Muscle layer of duodenum (tissue), 2 donors: Measurements from ENCODE around the gene TASP1.
A peak's percentile ranks its signal among the peaks of the same experiment; 100 is the strongest.

Experiments
- H3K27ac ChIP-seq: one replicate; pipeline ENCODE4 v1.7.0; 2013; ENCODE audit warnings: mild to moderate bottlenecking, low read length
- H3K27me3 ChIP-seq: one replicate; pipeline ENCODE4 v1.7.0; 2013; ENCODE audit warnings: low read depth, mild to moderate bottlenecking, control low read depth, low read length
- H3K36me3 ChIP-seq, 2 donors: one replicate each; pipeline ENCODE4 v1.7.0; 2013; ENCODE audit warnings: low read length in 2 of 2, control low read depth in 1 of 2, mild to moderate bottlenecking in 1 of 2; ENCODE audit not compliant: insufficient read depth in 2 of 2, control insufficient read depth in 1 of 2
- H3K4me1 ChIP-seq, 2 donors: one replicate each; pipeline ENCODE4 v1.7.0; 2013; ENCODE audit warnings: low read length in 2 of 2, mild to moderate bottlenecking in 2 of 2, control low read depth in 1 of 2, moderate library complexity in 1 of 2; ENCODE audit not compliant: insufficient read depth in 2 of 2, control insufficient read depth in 1 of 2
- H3K4me3 ChIP-seq, 2 donors: one replicate each; pipeline ENCODE4 v1.7.0; 2013; ENCODE audit warnings: low read length in 2 of 2, low read depth in 1 of 2, mild to moderate bottlenecking in 1 of 2
- H3K9me3 ChIP-seq, 2 donors: one replicate each; pipeline ENCODE4 v1.7.0; 2013; ENCODE audit warnings: low read length in 2 of 2, control low read depth in 1 of 2, mild to moderate bottlenecking in 1 of 2; ENCODE audit not compliant: control insufficient read depth in 1 of 2
- donor health status: healthy.

The TASP1 gene

DNA sequence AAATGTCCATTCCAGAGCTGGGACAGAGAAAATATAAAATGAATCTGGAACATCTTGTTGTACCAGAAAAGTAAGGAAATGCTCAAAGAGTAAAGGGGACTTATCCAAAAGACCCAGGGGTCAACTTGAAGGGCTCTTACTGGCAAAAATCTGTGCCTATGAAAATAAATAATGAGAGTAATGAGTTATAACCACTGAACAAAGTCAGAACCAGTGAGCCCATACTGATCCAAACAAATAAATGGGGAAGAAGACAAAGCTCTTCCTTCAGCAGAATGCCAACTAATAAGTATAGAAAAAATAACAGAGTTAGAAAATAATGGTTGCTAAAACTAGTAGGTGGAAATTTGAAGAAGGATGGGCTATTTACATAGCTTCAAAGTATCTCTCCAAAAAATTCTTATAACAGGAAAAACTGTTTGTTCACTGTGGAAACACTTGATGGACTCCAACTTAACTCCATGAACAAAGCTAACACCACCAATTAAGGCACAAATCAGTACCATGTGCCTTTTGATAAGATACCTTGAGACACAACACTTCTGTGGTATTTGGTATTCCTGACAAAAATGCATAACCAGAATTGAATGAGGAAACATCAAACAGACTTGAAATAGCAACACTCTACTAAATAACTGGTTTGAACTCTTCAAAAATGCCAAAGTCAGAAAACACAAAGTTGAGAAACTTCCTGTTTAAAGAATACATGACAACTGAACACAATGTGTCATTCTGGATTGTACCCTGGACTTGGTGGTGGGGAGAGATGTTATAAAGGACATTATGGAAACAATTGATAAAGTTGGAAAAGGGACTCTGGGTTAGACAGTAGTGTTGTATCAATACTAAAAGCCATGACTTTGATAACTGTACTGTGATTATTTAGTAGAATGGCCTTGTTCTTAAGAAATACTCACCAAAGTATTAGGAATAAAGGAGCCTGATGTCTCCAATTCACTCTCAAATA, 220.2 kb downstream of the TASP1 start:
- H3K27me3 ChIP-seq = no peaks in the 10 kb centered on the region
- no peaks in the 10 kb centered on the region for H3K4me1 ChIP-seq
- H3K36me3 ChIP-seq = peaks cover 0 to 4% of the 10 kb centered on the region in 2 donors
- no peaks in the 10 kb centered on the region for H3K9me3 ChIP-seq
- no peak overlapping the region for H3K4me3 ChIP-seq
- no peak overlapping the region for H3K27ac ChIP-seq

- Histone ChIP-seq H3K4me3 (no peak overlapping the region), H3K27me3 (no peaks in the 10 kb centered on the region), H3K36me3 (peaks cover 0 to 4% of the 10 kb centered on the region in 2 donors), H3K9me3 (no peaks in the 10 kb centered on the region), H3K27ac (no peak overlapping the region), H3K4me1 (peaks cover 0 to 10% of the 10 kb centered on the region in 2 donors)
These were observed 222.2 kb downstream of the TASP1 start for GRCh38 chr20:13416531-13416930.

- Histone ChIP-seq H3K27me3 (no peaks in the 10 kb centered on the region), H3K27ac (no peak overlapping the region), H3K4me1 (peaks cover 0 to 10% of the 10 kb centered on the region in 2 donors), H3K4me3 (no peak overlapping the region), H3K36me3 (peaks cover 0 to 4% of the 10 kb centered on the region in 2 donors), H3K9me3 (no peaks in the 10 kb centered on the region)
These were observed 225.8 kb downstream of the TASP1 start for GRCh38 chr20:13412806-13413445.

GRCh38 chr20:13404293-13404692, 234.4 kb downstream of the TASP1 start:
- H3K27me3 ChIP-seq = no peaks in the 10 kb centered on the region
- H3K4me3 ChIP-seq = no peak overlapping the region
- H3K4me1 ChIP-seq = no peaks in the 10 kb centered on the region
- H3K36me3 ChIP-seq = no peaks in the 10 kb centered on the region
- H3K27ac ChIP-seq = no peak overlapping the region
- H3K9me3 ChIP-seq = no peaks in the 10 kb centered on the region

DNA sequence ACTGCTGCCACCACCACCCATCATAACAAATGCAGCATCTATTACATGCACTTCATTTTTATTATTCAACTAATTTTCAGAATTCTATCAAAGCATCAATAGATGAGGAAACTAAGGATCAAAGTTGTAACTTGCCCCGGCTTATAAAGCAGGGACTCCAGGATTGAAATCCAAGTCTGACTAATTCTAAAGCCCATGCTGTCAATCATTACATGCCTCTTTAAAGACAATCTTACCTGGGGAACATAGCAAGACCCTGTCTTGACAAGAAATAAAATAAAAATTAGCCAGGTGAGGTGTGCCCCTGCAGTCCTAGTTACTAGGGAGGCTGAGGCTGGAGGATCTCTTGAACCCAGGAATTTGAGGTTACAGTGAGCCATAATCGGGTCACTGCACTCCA, 235.3 kb downstream of the TASP1 start:
- Histone ChIP-seq H3K36me3 (no peaks in the 10 kb centered on the region), H3K4me1 (no peaks in the 10 kb centered on the region), H3K4me3 (no peak overlapping the region), H3K27me3 (no peaks in the 10 kb centered on the region), H3K9me3 (no peaks in the 10 kb centered on the region), H3K27ac (no peak overlapping the region)

- no peaks in the 10 kb centered on the region for H3K9me3 ChIP-seq
- no peaks in the 10 kb centered on the region for H3K4me1 ChIP-seq
- no peak overlapping the region for H3K4me3 ChIP-seq
- no peak overlapping the region for H3K27ac ChIP-seq
- H3K27me3 ChIP-seq = no peaks in the 10 kb centered on the region
- no peaks in the 10 kb centered on the region for H3K36me3 ChIP-seq
These were observed 235.7 kb downstream of the TASP1 start for GRCh38 chr20:13402986-13403385.

- H3K27me3 ChIP-seq = no peaks in the 10 kb centered on the region
- no peak overlapping the region for H3K27ac ChIP-seq
- H3K36me3 ChIP-seq = no peaks in the 10 kb centered on the region
- H3K4me1 ChIP-seq = no peaks in the 10 kb centered on the region
- H3K9me3 ChIP-seq = no peaks in the 10 kb centered on the region
- no peak overlapping the region for H3K4me3 ChIP-seq
These were observed 236.5 kb downstream of the TASP1 start for GRCh38 chr20:13402171-13402760.

DNA sequence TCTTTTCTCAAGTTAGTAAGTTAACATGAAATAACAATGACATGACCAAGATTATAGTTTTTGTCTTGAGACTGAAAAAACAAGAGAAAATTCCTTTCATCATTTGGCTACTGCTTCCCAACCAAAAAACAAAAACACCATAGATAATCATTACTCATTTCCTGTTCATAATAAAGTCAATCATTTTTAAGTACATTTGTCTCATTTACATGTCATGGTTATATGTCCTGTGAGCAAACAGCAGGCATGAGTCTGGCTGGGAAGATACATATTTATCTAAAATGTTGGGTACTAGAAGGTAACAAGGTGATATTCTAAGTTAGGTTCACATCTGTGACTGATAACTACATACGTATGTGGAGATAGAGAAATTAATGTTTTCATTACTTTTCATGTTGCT, 237.1 kb downstream of the TASP1 start:
- Histone ChIP-seq H3K36me3 (no peaks in the 10 kb centered on the region), H3K9me3 (no peaks in the 10 kb centered on the region), H3K4me1 (no peaks in the 10 kb centered on the region), H3K27me3 (no peaks in the 10 kb centered on the region), H3K27ac (no peak overlapping the region), H3K4me3 (no peak overlapping the region)

DNA sequence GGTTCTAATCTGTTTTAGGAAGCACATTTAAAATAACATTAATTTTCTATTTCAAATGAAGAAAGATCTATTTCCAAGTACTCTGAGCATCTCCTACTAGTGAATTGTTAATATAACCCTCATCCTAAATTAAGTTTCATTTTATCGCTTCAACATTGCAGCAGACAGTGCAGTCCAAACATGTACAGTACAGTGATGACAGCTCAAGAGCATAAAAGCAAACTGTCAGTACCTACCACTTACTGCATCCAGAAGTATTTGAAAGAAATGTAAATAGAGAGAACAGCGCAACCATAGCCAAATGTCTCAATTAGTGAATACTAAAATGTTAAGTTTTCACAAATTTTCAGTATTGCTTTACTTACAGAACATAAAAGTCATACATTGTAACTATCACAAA, 238.3 kb downstream of the TASP1 start:
- H3K27me3 ChIP-seq = no peaks in the 10 kb centered on the region

GRCh38 chr20:13397300-13397724, 241.4 kb downstream of the TASP1 start:
- no peaks in the 10 kb centered on the region for H3K36me3 ChIP-seq
- no peak overlapping the region for H3K4me3 ChIP-seq
- H3K9me3 ChIP-seq = no peaks in the 10 kb centered on the region
- peak overlapping the region; percentile 62 for H3K27ac ChIP-seq
- H3K27me3 ChIP-seq = no peaks in the 10 kb centered on the region
- no peaks in the 10 kb centered on the region for H3K4me1 ChIP-seq

More for the DNA sequence above, 238.3 kb downstream of the TASP1 start:
- no peaks in the 10 kb centered on the region for H3K4me1 ChIP-seq
- H3K4me3 ChIP-seq = no peak overlapping the region
- no peaks in the 10 kb centered on the region for H3K36me3 ChIP-seq
- no peaks in the 10 kb centered on the region for H3K9me3 ChIP-seq
- no peak overlapping the region for H3K27ac ChIP-seq

- Histone ChIP-seq H3K9me3 (no peaks in the 10 kb centered on the region), H3K27ac (no peak overlapping the region), H3K4me1 (no peaks in the 10 kb centered on the region), H3K36me3 (no peaks in the 10 kb centered on the region), H3K4me3 (no peak overlapping the region), H3K27me3 (no peaks in the 10 kb centered on the region)
These were observed 241.9 kb downstream of the TASP1 start for GRCh38 chr20:13396826-13397225.
